Measurements from ENCODE around the gene SDK2. TPM values are rescaled to one million over a fixed set of nuclear protein-coding genes. Genes with fewer than 3 reads are reported as not detected.

Gene SDK2
- total RNA-seq, 1 donor from 2014 or later = 1.4 TPM

DNA sequence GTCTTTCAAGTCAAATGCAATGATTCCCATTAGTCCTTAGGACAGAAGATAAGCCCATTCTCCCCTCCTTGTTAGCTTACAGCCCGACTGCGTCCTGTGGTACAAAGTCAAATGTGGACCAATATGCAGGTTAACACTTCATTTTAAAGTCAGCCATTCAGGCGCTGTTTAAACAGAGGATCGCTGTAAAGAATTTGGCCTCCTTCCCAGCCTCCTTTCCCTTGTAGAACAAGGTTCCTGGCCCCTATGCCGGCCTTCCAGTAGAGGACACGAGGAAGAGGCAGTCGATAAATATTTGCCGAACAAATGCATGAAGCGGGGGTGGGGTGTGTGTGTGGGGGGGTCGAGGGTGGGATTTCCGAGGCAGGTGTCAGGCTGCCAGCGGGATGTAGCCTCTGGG lies 4.3 kb downstream of the SDK2 start:
- Histone ChIP-seq H3K4me1 (peaks cover 22% of the 10 kb centered on the region), H3K4me3 (no peak overlapping the region), H3K27ac (no peak overlapping the region), H3K27me3 (ENCODE audit: low read depth) (peaks cover 41% of the 10 kb centered on the region), H3K36me3 (no peaks in the 10 kb centered on the region), H3K9me3 (no peaks in the 10 kb centered on the region)
- no peak for ATAC-seq
- intact Hi-C loops (cut with DNase I) = no loop called here
- TF ChIP-seq, protein P1, sequence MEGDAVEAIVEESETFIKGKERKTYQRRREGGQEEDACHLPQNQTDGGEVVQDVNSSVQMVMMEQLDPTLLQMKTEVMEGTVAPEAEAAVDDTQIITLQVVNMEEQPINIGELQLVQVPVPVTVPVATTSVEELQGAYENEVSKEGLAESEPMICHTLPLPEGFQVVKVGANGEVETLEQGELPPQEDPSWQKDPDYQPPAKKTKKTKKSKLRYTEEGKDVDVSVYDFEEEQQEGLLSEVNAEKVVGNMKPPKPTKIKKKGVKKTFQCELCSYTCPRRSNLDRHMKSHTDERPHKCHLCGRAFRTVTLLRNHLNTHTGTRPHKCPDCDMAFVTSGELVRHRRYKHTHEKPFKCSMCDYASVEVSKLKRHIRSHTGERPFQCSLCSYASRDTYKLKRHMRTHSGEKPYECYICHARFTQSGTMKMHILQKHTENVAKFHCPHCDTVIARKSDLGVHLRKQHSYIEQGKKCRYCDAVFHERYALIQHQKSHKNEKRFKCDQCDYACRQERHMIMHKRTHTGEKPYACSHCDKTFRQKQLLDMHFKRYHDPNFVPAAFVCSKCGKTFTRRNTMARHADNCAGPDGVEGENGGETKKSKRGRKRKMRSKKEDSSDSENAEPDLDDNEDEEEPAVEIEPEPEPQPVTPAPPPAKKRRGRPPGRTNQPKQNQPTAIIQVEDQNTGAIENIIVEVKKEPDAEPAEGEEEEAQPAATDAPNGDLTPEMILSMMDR (IDR thresholded peaks at IDR 0.05) = no peak
- DNase-seq = no peak

DNA sequence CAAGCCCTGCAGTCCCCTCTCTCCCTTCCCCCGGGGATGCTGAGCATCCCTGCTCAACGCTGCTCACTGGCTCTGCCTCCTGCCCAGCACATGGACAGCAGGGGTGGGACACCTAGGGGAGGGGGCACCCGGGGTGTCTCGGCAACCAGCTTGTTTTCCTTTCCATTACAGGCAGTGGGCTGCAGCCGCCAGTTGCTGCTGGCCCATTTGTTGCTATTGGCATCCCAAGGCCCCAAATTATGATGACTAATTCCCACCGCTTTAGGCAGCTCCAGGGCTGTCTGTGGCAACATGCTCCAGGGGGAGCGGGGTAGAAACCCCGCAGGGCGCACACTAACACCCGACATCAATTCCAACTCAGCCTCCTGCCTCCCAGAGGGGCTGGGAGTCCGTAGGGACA lies 4.9 kb downstream of the SDK2 start:
- H3K4me1 ChIP-seq = peaks cover 19% of the 10 kb centered on the region
- H3K36me3 ChIP-seq = no peaks in the 10 kb centered on the region
- H3K27me3 ChIP-seq (ENCODE audit: low read depth) = peaks cover 38% of the 10 kb centered on the region
- no peaks in the 10 kb centered on the region for H3K9me3 ChIP-seq
- TF ChIP-seq, protein P1 (IDR thresholded peaks at IDR 0.05) = no peak
- no peak overlapping the region for H3K4me3 ChIP-seq
- DNase-seq = no peak
- intact Hi-C loops (cut with DNase I) = no loop called here
- no peak overlapping the region for H3K27ac ChIP-seq
- ATAC-seq = no peak

DNA sequence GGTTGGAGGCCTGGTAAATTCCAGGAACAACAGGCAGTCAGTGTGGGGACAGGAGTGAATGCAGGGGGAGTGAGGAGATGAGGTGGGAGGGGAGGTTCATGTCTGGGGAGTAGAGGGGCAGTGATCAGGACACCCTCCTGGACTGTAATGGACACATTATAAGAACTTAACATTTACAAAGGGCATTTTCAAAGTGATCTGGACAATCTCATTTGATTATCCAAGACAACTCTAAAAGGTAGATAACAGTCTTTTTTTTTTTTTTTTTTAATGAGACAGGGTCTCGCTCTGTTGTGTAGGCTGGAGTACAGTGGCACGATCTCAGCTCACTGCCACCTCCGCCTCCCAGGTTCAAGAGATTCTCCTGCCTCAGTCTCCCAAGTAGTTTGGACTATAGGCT lies 5.7 kb downstream of the SDK2 start:
- Histone ChIP-seq H3K4me3 (no peak overlapping the region), H3K9me3 (no peaks in the 10 kb centered on the region), H3K27me3 (ENCODE audit: low read depth) (peaks cover 30% of the 10 kb centered on the region), H3K4me1 (peaks cover 11% of the 10 kb centered on the region), H3K27ac (no peak overlapping the region), H3K36me3 (no peaks in the 10 kb centered on the region)
- no peak for DNase-seq
- TF ChIP-seq, protein P1 (IDR thresholded peaks at IDR 0.05) = no peak
- no peak for ATAC-seq
- intact Hi-C loops (cut with DNase I) = no loop called here

DNA sequence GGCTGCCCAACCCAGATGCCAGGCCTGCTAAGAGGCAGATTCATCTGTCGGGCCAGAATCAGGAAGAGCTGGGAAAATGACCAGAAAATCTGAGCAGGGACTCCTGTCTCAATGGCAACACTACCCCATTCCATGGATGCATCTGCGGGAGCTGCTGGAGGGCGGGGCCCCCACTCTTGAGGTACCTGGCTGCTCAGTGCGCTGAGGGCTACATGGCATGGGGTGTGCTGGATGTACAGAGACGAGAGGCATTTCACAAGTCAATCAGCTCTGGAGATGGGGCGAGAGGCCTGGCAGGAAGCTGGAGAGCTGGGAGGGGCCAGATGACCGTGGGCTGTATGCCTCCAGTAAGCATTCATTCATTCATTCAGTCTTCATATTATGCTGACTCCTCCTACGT lies 6.4 kb downstream of the SDK2 start:
- intact Hi-C loops (cut with DNase I) = no loop called here
- TF ChIP-seq, protein P1 (IDR thresholded peaks at IDR 0.05) = no peak

DNA sequence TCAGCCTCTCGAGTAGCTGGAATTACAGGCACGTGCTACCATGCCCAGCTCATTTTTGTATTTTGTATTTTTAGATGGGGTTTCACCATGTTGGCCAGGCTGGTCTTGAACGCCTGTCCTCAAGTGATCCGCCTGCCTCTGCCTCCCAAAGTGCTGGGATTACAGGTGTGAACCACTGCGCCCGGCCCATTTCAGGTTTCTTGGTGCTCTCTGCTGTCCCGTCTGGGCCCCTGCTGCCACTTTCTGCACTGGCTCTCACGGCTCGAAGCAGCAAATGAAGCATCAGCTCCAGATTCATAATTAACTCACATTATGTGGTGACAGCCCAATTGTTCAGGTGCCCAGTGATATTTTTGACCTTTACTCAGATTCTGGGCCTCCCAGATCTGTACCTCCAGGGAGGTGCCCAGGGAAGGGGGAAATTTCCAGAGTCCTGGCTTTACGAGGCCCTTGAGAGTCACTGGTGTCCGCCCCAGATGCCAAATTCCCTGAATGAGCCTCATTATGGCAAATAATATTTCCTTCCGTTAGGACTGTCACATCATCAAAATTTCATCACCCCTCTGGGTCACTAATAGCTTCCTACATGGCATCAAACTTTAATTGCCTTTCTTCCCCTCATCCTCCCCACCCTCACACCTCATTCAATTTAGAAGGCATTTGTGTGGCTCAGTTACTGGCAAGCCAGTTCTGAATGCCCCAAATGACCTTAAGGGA lies 9.0 kb downstream of the SDK2 start:
- TF ChIP-seq, protein P1 (IDR thresholded peaks at IDR 0.05) = no peak
- ATAC-seq = no peak
- Histone ChIP-seq H3K4me3 (no peak overlapping the region), H3K9me3 (no peaks in the 10 kb centered on the region), H3K36me3 (no peaks in the 10 kb centered on the region), H3K27ac (no peak overlapping the region), H3K27me3 (ENCODE audit: low read depth) (no peaks in the 10 kb centered on the region), H3K4me1 (no peaks in the 10 kb centered on the region)
- intact Hi-C loops (cut with DNase I) = no loop called here
- no peak for DNase-seq

More for the DNA sequence above, 6.4 kb downstream of the SDK2 start:
- H3K4me1 ChIP-seq = peaks cover 4% of the 10 kb centered on the region
- no peak overlapping the region for H3K4me3 ChIP-seq
- H3K27me3 ChIP-seq (ENCODE audit: low read depth) = peaks cover 23% of the 10 kb centered on the region
- H3K27ac ChIP-seq = no peak overlapping the region
- ATAC-seq (no peak), DNase-seq (no peak)
- H3K9me3 ChIP-seq = no peaks in the 10 kb centered on the region
- no peaks in the 10 kb centered on the region for H3K36me3 ChIP-seq
